Activated naive CD8-positive, alpha-beta T cell treated with anti-CD3 and anti-CD28 coated beads, Interleukin-2, amount 10 ng/mL, durations not matched to agents 7 days and 5 days (primary cell): ENCODE data around the gene TSHZ2. TPM values are rescaled to one million over a fixed set of nuclear protein-coding genes. Genes with fewer than 3 reads are reported as not detected.

Experiments used
- ATAC-seq: fragments of 150-1000 bp; cut with Tn5 transposase; one replicate; pipeline ENCODE4 v1.10.0; 2021; ENCODE audit warnings: low read depth, moderate library complexity
- POLR2A ChIA-PET: fragments of 350-600 bp; sonication (Branson Sonifier 250); formaldehyde crosslinking; loops from one replicate; lab custom pipeline; 2021; ENCODE audit warnings: antibody characterized with exemption; lab: Charles Lee
- DNase-seq: peaks from one replicate; pipeline ENCODE4 v3.0.0; 2021
- H3K27ac Mint-ChIP-seq: one replicate; pipeline ENCODE4 v1.8.0; 2022; ENCODE audit warnings: mild to moderate bottlenecking, mixed read lengths
- H3K27me3 Mint-ChIP-seq: one replicate; pipeline ENCODE4 v1.8.0; 2022; ENCODE audit warnings: mild to moderate bottlenecking, moderate library complexity, mixed read lengths
- H3K36me3 Mint-ChIP-seq: one replicate; pipeline ENCODE4 v1.8.0; 2021; ENCODE audit warnings: mild to moderate bottlenecking, mixed read lengths
- H3K4me1 Mint-ChIP-seq: one replicate; pipeline ENCODE4 v1.8.0; 2021; ENCODE audit warnings: mixed read lengths
- H3K4me3 Mint-ChIP-seq: one replicate; pipeline ENCODE4 v1.8.0; 2022; ENCODE audit warnings: mild to moderate bottlenecking, moderate library complexity, mixed read lengths
- H3K9me3 Mint-ChIP-seq: one replicate; pipeline ENCODE4 v1.8.0; 2021; ENCODE audit warnings: mixed read lengths
- total RNA-seq, 2 experiments: library from RNA; stranded (reverse); gene quantifications; one replicate each; pipeline ENCODE4 v1.2.3, GENCODE V29; 2021

TSHZ2 gene
- total RNA-seq, 2 experiments from 2014 or later, result 0.44 to 0.54 TPM

GRCh38 chr20:53276143-53276542, 304.0 kb downstream of the TSHZ2 start:
- no peak for ATAC-seq
- POLR2A ChIA-PET, result no interaction called here

GRCh38 chr20:53278555-53278954, 306.4 kb downstream of the TSHZ2 start:
- H3K4me3 Mint-ChIP-seq, result no peak overlapping the region
- DNase-seq (no peak), ATAC-seq (no peak)
- no peaks in the 10 kb centered on the region for H3K9me3 Mint-ChIP-seq
- no peaks in the 10 kb centered on the region for H3K4me1 Mint-ChIP-seq
- H3K27ac Mint-ChIP-seq, result no peak overlapping the region
- POLR2A ChIA-PET, result no interaction called here
- H3K36me3 Mint-ChIP-seq, result no peaks in the 10 kb centered on the region
- H3K27me3 Mint-ChIP-seq, result peaks cover 2% of the 10 kb centered on the region

More at GRCh38 chr20:53276143-53276542, 304.0 kb downstream of the TSHZ2 start:
- H3K9me3 Mint-ChIP-seq, result no peaks in the 10 kb centered on the region
- no peak overlapping the region for H3K4me3 Mint-ChIP-seq
- no peak for DNase-seq
- H3K27me3 Mint-ChIP-seq, result no peaks in the 10 kb centered on the region
- no peaks in the 10 kb centered on the region for H3K4me1 Mint-ChIP-seq
- no peak overlapping the region for H3K27ac Mint-ChIP-seq
- H3K36me3 Mint-ChIP-seq, result no peaks in the 10 kb centered on the region

DNA sequence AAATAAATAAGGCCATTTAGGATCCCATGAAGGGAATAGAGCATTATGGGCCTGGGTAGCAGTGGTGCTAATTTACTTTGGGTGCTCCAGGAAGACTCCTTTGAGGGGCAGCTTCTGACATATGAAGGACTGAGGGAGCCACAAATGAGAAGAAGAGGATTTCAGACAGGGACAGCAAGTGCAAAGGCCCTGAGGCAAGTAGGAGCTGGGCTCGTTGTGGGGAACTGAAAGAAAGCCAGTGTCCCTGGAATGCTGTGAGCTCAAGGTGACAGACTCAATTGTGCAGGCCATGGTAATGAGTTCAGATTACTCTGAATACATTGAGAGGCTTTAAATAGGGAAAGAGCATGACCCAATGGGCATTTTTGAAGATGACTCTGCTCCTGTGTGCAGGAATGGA, 307.6 kb downstream of the TSHZ2 start:
- no peak for DNase-seq
- Mint-ChIP-seq H3K4me1 (no peaks in the 10 kb centered on the region), H3K27ac (no peak overlapping the region), H3K4me3 (no peak overlapping the region), H3K9me3 (no peaks in the 10 kb centered on the region), H3K27me3 (peaks cover 2% of the 10 kb centered on the region), H3K36me3 (no peaks in the 10 kb centered on the region)
- no peak for ATAC-seq
- POLR2A ChIA-PET, result no interaction called here

DNA sequence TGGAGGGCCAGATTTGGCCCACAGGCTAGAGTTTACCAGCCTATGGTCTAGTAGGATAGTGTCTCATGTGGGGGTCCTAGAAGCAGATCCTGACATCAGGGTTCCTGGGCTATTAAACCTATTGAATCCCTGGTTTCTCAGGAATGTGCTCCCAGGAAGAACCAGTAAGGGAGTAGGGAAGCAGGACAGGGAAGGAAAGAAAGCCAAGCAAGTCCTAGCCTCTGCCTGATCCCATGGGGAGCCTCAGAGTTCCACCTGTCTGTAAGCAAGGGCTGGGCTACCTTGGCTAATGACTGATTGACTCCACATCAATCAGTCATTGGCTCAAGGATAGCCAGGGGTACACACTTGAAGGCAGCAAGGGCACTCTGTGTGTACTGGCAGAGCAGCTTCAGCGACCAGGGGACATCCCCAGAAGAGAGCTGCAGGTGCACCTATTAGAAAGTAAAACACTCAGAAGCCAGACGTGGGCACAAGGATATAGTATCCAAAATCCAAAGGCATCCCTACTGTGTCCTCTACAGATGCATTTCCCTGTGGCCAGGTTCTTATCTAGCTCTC, 309.5 kb downstream of the TSHZ2 start:
- Mint-ChIP-seq H3K9me3 (no peaks in the 10 kb centered on the region), H3K27me3 (peaks cover 8% of the 10 kb centered on the region), H3K27ac (no peak overlapping the region), H3K4me1 (no peaks in the 10 kb centered on the region), H3K4me3 (no peak overlapping the region), H3K36me3 (no peaks in the 10 kb centered on the region)
- POLR2A ChIA-PET, result no interaction called here
- ATAC-seq (no peak), DNase-seq (no peak)

DNA sequence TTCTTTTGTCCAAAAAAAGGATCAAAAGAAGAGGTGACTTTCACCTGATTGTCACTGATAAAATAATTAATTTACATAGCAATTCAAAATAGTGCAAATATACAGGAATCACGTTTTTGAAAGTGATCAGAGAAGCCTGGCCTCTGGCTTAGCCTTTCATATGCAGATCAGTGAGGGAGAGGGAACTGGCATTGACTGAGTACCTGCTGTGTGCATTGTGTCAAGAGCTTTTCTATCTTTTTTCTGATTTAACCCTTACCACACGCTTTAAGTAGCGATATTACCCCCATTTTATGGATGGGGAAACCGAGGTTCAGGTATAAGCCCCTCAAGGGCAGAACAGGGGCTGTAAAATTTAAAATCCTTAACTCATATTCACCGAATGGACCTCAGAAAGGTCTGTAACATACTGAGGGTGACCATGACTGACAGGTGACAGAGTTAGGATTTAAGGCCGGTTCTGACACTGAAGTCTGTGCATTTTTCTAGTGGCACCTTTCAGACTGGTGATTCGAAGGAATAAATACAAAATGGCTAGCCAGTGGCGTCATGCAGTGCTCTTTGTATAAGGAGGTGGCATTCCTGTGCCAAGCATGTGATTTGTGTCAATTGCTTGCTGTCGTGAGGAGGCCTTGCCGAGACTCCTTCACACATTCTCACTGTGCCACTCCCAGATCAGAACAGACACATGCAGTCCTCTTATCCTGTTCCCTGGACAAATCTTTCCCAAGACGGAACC, 310.2 kb downstream of the TSHZ2 start:
- Mint-ChIP-seq H3K4me1 (no peaks in the 10 kb centered on the region), H3K9me3 (no peaks in the 10 kb centered on the region), H3K27ac (no peak overlapping the region), H3K36me3 (no peaks in the 10 kb centered on the region), H3K4me3 (no peak overlapping the region), H3K27me3 (peaks cover 8% of the 10 kb centered on the region)
- ATAC-seq (no peak), DNase-seq (no peak)
- POLR2A ChIA-PET, result no interaction called here

GRCh38 chr20:53283011-53283410, 310.9 kb downstream of the TSHZ2 start:
- Mint-ChIP-seq H3K4me3 (no peak overlapping the region), H3K9me3 (no peaks in the 10 kb centered on the region), H3K4me1 (no peaks in the 10 kb centered on the region), H3K27me3 (peaks cover 8% of the 10 kb centered on the region), H3K36me3 (no peaks in the 10 kb centered on the region), H3K27ac (no peak overlapping the region)
- POLR2A ChIA-PET, result no interaction called here
- no peak for ATAC-seq
- DNase-seq, result no peak

DNA sequence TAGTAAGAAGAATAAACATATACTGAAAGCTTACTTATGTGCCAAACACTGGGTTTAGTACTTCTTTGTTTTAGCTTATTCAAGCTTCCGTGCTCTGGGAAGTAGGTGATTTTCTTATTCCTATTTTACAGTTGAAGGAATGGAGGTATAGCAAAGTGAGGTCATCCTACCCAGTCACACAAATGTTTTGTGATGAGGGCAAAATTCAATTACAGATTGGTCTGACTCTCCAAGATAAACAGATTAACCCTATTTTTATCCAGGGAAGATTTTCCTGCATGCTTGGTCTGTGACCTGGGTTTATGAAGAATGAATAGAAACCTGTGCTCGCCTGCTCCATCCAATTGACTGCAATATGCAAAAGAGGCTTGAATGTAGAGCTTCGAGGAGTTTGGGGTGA, 311.4 kb downstream of the TSHZ2 start:
- POLR2A ChIA-PET, result no interaction called here
- Mint-ChIP-seq H3K36me3 (no peaks in the 10 kb centered on the region), H3K27ac (no peak overlapping the region), H3K4me3 (no peak overlapping the region), H3K9me3 (no peaks in the 10 kb centered on the region), H3K27me3 (peaks cover 8% of the 10 kb centered on the region), H3K4me1 (no peaks in the 10 kb centered on the region)
- ATAC-seq, result no peak
- DNase-seq, result no peak

DNA sequence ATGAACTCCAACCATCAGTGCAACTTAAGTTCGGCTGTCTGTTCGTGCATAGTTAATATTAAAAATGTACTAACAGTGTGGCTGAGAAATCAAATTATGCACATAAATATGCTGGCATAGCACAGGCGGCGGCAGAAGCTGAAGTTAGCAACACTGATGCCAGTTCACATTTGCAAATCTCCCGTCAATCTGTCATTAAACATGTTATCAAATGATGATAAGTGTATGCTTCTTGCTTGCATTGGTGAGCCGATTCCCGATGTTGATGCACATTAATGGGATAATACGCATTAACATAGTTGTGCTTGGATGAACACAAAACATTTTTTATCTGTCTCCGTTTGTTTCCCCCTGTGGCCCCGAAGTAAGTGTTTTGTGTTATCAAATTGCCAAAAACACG, 312.1 kb downstream of the TSHZ2 start:
- Mint-ChIP-seq H3K4me1 (no peaks in the 10 kb centered on the region), H3K27ac (no peak overlapping the region), H3K27me3 (peaks cover 13% of the 10 kb centered on the region), H3K36me3 (no peaks in the 10 kb centered on the region), H3K9me3 (no peaks in the 10 kb centered on the region), H3K4me3 (no peak overlapping the region)
- ATAC-seq, result no peak
- POLR2A ChIA-PET, result no interaction called here
- no peak for DNase-seq

DNA sequence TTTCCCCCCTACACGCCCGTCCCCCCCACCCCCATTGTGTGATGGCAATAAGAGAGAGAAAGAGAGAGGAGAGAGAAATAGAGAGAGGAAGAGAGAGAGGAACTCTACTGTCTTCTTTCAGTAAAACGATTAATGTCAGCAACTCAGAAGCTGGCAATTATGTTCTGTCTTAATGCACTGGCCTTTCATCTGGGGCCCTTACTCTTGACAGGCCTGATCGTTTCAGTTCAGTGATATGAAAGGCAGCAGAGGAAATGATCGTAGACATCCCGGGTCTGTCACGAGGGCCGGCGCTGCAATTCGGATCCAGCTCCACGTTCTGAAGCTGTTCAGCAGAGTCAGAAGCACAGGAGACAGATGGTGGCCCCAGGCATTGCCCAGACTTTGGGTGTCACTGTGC, 312.5 kb downstream of the TSHZ2 start:
- ATAC-seq (no peak), DNase-seq (no peak)
- Mint-ChIP-seq H3K27me3 (peaks cover 13% of the 10 kb centered on the region), H3K9me3 (no peaks in the 10 kb centered on the region), H3K27ac (no peak overlapping the region), H3K4me1 (no peaks in the 10 kb centered on the region), H3K36me3 (no peaks in the 10 kb centered on the region), H3K4me3 (no peak overlapping the region)
- POLR2A ChIA-PET, result no interaction called here

DNA sequence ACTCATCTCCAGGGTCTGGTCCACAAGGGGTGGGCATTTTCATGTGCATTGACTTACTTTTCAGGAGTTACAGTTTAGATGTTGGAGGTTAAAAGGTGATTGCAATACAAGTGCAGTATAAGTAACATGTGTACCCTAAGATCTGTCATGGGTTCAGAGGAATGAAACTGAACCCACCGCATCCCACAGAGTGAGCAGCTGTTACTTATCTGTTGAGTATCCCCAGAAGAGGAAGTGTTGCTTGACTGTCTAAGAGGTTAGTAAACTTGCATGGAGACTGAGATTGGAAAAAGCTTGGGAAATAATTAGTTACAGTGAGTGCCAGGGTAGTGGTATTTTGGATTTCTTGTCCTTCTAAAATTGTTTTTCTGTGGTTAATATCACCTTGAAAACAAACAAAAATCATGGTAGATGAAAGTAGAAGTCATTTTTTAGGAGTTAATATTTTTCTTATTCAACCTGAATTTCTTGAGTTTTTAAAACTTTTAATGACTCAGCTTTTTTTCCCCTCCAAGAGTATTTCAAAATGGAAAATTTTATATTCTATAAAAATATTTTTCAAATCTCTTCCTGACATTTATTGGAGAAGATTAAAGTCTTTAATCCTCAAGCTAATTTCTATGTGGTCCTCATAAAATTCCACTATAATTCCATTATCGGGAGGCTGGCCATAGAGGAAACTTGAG, 315.3 kb downstream of the TSHZ2 start:
- Mint-ChIP-seq H3K27me3 (peaks cover 13% of the 10 kb centered on the region), H3K4me1 (no peaks in the 10 kb centered on the region), H3K9me3 (no peaks in the 10 kb centered on the region), H3K36me3 (no peaks in the 10 kb centered on the region), H3K27ac (no peak overlapping the region), H3K4me3 (no peak overlapping the region)
- POLR2A ChIA-PET, result no interaction called here
- ATAC-seq (no peak), DNase-seq (no peak)

- H3K4me3 Mint-ChIP-seq, result no peak overlapping the region
- peaks cover 2% of the 10 kb centered on the region for H3K9me3 Mint-ChIP-seq
- H3K27me3 Mint-ChIP-seq, result peaks cover 8% of the 10 kb centered on the region
- no peaks in the 10 kb centered on the region for H3K36me3 Mint-ChIP-seq
- ATAC-seq, result no peak
- POLR2A ChIA-PET, result no interaction called here
- H3K27ac Mint-ChIP-seq, result no peak overlapping the region
- H3K4me1 Mint-ChIP-seq, result no peaks in the 10 kb centered on the region
- no peak for DNase-seq
These were observed 319.4 kb downstream of the TSHZ2 start for GRCh38 chr20:53291548-53291947.

DNA sequence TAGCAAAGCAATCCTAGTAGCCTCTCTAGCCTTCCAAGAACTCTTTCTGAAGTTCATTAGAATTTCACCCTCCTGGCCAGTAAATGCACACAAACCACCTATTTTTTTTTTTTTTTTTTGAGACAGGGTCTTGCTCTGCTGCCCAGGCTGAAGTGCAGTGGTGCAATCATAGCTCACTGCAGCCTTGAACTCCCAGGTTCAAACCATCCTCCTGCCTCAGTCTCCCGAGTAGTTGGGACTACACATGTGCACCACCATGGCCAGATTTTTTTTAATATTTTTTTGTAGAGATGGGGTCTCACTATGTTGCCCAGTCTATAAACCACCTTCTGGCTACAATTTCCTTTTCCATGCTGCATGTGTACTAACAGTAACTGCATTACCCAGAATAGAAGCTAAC, 320.2 kb downstream of the TSHZ2 start:
- H3K27ac Mint-ChIP-seq, result no peak overlapping the region
- no peak overlapping the region for H3K4me3 Mint-ChIP-seq
- DNase-seq, result no peak
- POLR2A ChIA-PET, result no interaction called here
- H3K4me1 Mint-ChIP-seq, result no peaks in the 10 kb centered on the region
- H3K27me3 Mint-ChIP-seq, result peaks cover 8% of the 10 kb centered on the region
- H3K36me3 Mint-ChIP-seq, result no peaks in the 10 kb centered on the region
- peaks cover 2% of the 10 kb centered on the region for H3K9me3 Mint-ChIP-seq
- ATAC-seq, result no peak

- POLR2A ChIA-PET, result no interaction called here
- Mint-ChIP-seq H3K4me1 (no peaks in the 10 kb centered on the region), H3K36me3 (no peaks in the 10 kb centered on the region), H3K9me3 (peaks cover 2% of the 10 kb centered on the region), H3K4me3 (no peak overlapping the region), H3K27me3 (peaks cover 4% of the 10 kb centered on the region), H3K27ac (no peak overlapping the region)
- ATAC-seq (no peak), DNase-seq (no peak)
These were observed 322.6 kb downstream of the TSHZ2 start for GRCh38 chr20:53294804-53295203.

- H3K27me3 Mint-ChIP-seq, result peaks cover 11% of the 10 kb centered on the region
- H3K9me3 Mint-ChIP-seq, result peaks cover 2% of the 10 kb centered on the region
- no peak overlapping the region for H3K27ac Mint-ChIP-seq
- no peaks in the 10 kb centered on the region for H3K36me3 Mint-ChIP-seq
- ATAC-seq (no peak), DNase-seq (no peak)
- no peaks in the 10 kb centered on the region for H3K4me1 Mint-ChIP-seq
- POLR2A ChIA-PET, result no interaction called here
- no peak overlapping the region for H3K4me3 Mint-ChIP-seq
These were observed 323.9 kb downstream of the TSHZ2 start for GRCh38 chr20:53296025-53296424.
